HG03575 (cell line): Measurements from ENCODE around the gene EVPL.

Experiments
- ATAC-seq: cut with Tn5 transposase; IDR thresholded peaks from one replicate; pipeline ENCODE4 v1.9.1; 2021; ENCODE audit not compliant: unreplicated experiment, insufficient number of reproducible peaks, low FRiP score; ENCODE audit errors: extremely low read depth

EVPL gene

GRCh38 chr17:76022973-76023899, 3.9 kb downstream of the EVPL start:
- ATAC-seq = no peak

- ATAC-seq = no peak
Measured at GRCh38 chr17:76022285-76022684, 4.8 kb downstream of the EVPL start.

DNA sequence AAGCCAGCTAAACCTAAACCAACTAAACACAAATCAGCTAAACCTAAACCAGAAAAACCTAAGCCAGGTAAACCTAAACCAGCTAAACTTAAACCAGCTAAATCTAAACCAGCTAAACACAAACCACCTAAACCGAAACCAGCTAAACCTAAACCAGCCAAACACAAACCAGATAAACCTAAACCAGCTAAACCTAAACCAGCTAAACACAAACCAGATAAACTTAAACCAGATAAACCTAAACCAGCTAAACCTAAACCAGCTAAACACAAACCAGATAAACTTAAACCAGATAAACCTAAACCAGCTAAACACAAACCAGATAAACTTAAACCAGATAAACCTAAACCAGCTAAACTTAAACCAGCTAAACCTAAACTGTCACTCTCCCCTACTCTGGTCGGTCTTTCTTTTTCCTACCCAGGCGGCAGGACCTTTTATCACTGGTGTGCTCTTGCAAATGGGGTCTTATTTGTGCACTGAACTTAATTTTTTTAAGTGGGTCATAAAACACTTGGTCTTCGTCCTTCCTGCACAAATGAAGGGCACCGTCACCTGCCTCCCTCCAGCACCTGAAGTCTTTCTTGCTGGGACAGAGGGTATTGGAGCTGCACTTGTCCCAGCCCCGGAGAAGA, 7.2 kb downstream of the EVPL start:
- ATAC-seq = no peak

- no peak for ATAC-seq
Measured at GRCh38 chr17:76018801-76019200, 8.3 kb downstream of the EVPL start.

DNA sequence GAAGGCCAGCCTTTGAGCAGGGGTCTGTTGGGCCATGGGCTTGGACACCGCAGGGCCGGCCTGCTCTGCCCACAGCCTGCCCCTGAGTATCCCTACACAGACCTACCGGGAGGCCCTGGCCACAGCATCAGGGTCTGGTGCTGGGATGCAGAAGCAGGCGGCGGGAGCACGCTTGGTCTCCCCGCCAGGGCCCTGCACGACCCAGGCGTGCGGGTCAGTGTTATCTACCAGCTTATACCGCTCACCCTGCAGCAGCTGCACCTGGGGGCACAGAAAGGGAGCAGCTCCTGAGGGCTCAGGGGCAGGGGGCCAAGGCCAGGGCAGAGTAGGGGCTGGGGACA, 8.8 kb downstream of the EVPL start:
- ATAC-seq = no peak

DNA sequence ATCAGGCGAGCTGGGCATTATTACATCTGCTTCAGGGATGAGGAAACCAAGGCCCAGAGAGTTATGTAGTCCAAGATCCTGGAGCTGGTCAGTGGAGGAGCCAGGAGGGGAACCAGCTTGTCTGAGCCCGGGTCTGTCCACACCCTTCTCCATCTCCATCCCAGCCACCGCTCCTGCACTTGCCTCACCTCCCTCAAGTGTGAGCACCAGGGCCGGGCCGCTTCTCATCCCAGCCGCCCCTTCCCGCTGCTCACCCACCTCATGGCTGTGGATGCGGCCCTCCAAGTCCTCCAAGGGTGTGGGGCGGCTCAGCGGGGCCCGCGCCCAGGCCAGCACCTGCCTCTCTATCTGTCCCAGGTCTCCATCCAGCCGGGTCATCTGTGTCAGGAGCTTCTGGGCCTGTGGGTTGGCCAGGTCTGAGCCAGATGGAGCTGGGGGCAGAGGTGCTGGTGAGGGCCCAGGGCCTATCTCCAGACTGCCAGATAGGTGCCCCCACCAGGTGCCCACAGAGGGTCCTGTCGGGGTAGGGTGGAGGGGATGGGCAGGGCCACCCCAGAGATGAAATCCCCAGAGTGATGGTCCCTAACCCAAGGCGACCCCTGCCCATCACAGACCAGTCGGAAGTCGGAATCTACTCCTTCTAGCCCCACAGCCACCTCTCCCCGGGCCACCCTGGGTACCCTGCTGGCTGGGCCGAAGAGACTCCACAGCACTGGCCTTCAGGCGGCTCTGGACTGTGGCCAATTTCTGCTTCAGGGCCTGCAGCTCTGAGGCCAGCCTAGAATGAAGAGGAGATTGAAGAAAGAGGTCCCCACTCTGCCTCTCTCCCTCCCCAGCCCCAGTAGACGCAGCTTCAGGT, 9.4 kb downstream of the EVPL start:
- ATAC-seq = no peak

DNA sequence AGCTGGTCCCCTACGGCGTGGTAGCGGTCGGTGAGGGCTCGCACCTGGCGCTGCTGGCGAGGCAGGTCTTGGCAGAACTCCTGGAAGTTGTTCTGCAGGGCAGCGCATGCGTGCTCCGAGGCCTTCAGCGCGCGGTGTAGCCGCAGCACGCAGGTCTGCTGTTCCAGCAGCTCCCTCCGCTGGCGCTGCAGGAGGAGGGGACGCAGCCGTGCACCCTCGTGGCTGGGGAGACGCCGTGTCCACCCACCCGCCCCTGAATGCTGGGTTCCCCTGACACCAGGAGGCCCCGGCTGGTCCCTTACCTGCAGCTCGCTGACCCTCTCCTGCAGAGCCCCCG, 12.2 kb downstream of the EVPL start:
- ATAC-seq = no peak

DNA sequence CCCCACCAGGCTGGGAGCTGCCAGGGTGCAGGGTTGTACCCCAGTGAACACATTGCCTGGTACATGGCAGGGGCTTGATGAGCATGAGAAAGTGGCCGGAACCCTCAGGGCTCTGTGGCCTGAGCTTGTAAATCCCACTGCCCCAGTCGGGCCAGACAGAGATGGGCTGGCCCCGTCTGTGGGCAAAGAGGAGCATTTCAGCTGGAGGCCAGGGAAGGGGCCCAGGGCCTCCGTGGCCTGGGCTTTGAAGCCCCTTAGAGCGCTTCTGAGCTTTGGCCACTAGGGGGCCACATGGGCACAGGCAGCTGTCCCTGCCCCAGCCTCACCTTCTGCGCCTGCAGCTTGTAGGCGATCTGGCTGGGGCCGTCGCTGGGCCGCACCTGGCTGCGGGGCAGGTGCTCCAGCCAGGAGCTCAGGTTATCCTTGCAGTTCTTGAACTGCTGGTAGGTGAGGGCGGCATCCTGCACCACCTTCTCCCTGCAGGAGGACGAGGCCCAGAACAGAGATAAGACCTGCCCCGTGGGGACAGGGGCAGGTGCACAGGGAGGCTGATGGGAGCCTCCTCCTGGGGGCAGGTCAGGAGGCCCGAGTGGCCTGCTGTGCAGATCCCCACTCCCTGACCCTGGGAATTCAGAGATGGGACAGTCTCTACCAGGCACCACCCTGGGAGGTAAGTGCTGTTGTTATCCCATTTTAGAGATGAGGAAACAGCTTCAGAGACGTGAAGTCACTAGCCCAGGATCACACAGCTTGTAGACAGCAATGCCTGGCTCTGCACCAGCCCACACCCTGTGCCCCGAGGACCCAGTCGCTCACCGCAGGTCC, 12.8 kb downstream of the EVPL start:
- no peak for ATAC-seq

DNA sequence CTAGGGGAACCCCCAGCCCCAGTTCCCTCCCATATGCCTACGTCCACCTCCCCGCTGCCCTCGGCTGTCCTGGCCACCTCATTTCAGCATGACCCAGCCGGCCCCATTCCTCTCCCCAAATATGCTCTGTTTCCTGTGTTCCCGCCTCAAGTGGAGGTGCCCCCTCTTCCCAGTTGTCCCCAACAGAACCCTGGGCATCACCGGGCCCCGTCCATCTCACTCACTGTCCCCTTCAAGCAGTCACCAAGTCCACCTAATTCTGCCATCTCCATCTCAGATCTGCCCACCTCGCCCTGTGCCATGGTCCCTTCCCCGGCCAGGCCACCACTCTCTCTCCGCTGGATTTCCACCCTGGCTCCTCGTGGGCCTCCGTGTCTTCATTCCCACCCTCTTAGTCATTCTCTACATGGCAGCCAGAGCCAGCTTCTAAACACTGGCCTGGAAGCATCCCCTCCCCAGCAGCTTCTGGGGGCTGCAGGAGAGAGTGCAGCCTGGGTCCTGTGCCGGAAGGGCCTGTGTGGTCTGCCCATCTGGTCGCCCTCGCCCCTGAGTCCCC, 13.7 kb downstream of the EVPL start:
- ATAC-seq = no peak

DNA sequence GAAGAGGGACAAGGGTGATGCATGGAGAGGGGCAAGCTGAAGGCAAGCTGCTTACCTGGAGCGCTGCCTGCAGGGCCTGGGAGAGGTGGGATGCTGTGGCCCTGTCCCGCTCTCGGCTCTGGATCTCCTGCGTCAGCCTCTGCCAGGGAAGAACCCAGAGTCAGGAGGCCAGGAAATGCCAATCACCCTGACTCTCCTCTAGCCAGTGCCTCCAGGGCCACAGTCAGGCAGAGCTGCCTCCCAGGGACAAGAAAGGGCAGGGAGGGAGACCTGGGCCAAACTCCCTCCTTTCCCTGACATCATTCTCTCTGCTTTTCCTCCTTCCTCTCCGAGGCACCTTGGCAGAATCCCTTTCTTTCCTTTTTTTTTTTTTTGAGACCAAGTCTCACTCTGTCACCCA, 15.2 kb downstream of the EVPL start:
- no peak for ATAC-seq

DNA sequence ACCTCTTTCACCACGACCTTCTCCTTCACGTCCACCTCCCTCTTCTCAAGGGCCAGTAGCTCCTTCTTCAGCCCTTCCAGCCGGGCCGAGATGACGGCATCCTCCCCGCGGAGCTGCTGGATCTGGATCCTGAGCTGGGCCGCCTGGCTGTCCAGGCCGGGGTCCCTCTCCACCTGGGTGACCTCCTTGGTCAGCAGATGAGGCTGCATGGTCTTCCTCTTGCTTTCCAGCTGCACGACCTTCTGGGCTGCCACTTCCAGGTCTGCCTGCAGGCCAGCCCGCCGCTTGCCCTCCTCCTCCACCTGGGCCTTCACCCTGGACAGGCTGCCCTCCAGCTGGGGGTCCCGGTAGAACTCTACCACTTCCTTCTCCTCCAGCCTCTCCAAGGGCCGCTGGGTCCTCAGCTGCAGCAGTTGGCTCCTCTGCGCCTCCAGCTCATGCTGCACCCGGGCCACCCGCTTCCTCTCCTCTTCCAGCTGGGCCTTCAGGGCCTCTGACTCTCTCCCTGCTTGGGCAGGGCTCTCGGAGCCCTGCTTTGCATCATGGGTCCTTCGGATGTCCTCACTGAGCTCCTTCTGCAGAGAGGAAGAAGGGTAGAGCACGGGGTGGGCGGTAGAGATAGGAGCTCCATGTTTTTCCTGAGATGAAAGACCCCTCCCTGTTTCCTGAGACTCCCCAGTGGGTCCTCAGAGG, 17.0 kb downstream of the EVPL start:
- ATAC-seq = no peak

DNA sequence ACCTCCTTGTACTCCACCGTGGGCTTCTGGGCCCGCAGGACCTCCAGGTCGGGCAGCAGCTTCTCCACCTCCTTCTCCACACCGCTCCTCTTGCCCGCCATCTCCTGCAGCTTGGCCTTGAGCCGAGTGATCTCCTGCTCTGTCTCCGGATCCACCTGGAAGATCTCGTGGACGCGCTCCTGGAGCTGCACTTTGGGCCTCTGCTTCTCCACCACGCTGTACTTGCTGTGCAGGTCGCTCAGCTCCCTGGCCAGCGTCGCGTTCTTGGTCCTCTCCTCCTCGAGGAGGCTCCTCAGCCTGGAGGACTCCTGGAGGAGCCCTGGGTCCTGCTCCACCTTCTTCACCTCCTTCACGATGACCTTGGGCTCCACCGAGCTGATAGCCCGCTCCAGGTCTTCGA, 17.7 kb downstream of the EVPL start:
- ATAC-seq = no peak

- no peak for ATAC-seq
Measured at GRCh38 chr17:76008630-76009425, 18.3 kb downstream of the EVPL start.

GRCh38 chr17:76008208-76008607, 18.9 kb downstream of the EVPL start:
- no peak for ATAC-seq

GRCh38 chr17:76007850-76008165, 19.3 kb downstream of the EVPL start:
- no peak for ATAC-seq

GRCh38 chr17:76007131-76007849, 19.8 kb downstream of the EVPL start:
- ATAC-seq = no peak
